Measurements from ENCODE around the gene ADGB. TPM values are rescaled to one million over a fixed set of nuclear protein-coding genes. Genes with fewer than 3 reads are reported as not detected.
"Not testable (repeated sequence)": the region's sequence is repeated elsewhere in the genome, so short reads cannot be mapped to it uniquely, and the experiment has no call there.

The ADGB gene
- total RNA-seq, 2 experiments from 2014 or later, result not detected

DNA sequence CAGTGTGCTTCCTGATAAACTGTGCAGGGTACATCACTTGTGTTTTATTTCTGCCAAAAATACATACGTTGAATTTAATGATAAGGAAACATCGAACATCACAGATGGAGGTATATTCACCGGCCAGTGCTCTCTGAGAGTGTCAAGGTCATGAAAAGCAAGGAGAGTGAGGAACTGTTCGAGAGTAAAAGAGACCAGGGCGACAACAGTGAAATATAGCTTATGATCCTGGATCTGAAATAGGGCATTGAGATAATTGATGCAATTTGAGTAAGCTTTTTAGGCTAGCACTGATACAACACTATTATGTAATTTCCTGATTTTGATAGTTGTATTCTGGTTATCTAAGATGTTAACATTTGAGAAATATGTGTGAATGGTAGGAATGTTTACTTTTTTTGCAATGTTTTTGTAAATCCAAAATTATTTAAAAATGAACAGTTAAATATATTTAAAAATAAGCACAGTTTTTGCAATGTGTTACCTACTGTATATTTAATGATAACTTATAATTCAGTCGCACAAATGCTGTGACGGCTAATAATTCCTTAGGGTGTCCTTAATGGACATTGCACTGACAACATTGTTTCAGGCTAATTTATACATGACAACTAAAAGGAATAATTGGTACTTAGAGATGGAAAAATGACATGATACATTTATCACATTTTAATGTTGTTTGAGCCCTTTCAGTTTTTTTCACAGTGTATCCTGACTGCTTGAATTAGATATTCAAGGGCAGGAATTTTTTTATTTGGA, 45.2 kb upstream of the ADGB start:
- Histone ChIP-seq H3K9me3 (ENCODE audit: control insufficient read depth in 1 of 2, insufficient read depth in 1 of 2, low read length in 2 of 2) (no peaks in the 10 kb centered on the region), H3K4me1 (ENCODE audit: insufficient read depth, low read length) (no peaks in the 10 kb centered on the region), H3K27me3 (ENCODE audit: control insufficient read depth in 1 of 2, insufficient read depth in 2 of 2, low read length in 2 of 2) (no peaks in the 10 kb centered on the region), H3K27ac (ENCODE audit: low read depth in 1 of 2, low read length in 2 of 2) (no peak overlapping the region), H3K36me3 (ENCODE audit: insufficient read depth, low read length) (no peaks in the 10 kb centered on the region), H3K4me3 (ENCODE audit: low read length) (no peak overlapping the region)
- intact Hi-C loops (cut with DNase I, micrococcal nuclease), result no loop called here
- CTCF ChIA-PET, result no interaction called here
- no peaks in the 10 kb centered on the region for H3K27me3 Mint-ChIP-seq
- H3K9me3 Mint-ChIP-seq, result no peaks in the 10 kb centered on the region
- no peak for DNase-seq
- TF ChIP-seq, protein P1, sequence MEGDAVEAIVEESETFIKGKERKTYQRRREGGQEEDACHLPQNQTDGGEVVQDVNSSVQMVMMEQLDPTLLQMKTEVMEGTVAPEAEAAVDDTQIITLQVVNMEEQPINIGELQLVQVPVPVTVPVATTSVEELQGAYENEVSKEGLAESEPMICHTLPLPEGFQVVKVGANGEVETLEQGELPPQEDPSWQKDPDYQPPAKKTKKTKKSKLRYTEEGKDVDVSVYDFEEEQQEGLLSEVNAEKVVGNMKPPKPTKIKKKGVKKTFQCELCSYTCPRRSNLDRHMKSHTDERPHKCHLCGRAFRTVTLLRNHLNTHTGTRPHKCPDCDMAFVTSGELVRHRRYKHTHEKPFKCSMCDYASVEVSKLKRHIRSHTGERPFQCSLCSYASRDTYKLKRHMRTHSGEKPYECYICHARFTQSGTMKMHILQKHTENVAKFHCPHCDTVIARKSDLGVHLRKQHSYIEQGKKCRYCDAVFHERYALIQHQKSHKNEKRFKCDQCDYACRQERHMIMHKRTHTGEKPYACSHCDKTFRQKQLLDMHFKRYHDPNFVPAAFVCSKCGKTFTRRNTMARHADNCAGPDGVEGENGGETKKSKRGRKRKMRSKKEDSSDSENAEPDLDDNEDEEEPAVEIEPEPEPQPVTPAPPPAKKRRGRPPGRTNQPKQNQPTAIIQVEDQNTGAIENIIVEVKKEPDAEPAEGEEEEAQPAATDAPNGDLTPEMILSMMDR (IDR thresholded peaks at IDR 0.05), result no peak
- no peak overlapping the region for H3K4me3 Mint-ChIP-seq
- POLR2A ChIA-PET, result no interaction called here
- H3K4me1 Mint-ChIP-seq (ENCODE audit: low read depth), result no peaks in the 10 kb centered on the region
- no peak for ATAC-seq (ENCODE audit: poor library complexity)
- no peaks in the 10 kb centered on the region for H3K36me3 Mint-ChIP-seq (ENCODE audit: low read depth)
- no peak overlapping the region for H3K27ac Mint-ChIP-seq

- TF ChIP-seq, protein P1 (IDR thresholded peaks at IDR 0.05), result no peak
- Histone ChIP-seq H3K4me1 (ENCODE audit: insufficient read depth, low read length) (no peaks in the 10 kb centered on the region), H3K9me3 (ENCODE audit: control insufficient read depth in 1 of 2, insufficient read depth in 1 of 2, low read length in 2 of 2) (no peaks in the 10 kb centered on the region), H3K27me3 (ENCODE audit: control insufficient read depth in 1 of 2, insufficient read depth in 2 of 2, low read length in 2 of 2) (no peaks in the 10 kb centered on the region), H3K4me3 (ENCODE audit: low read length) (no peak overlapping the region), H3K36me3 (ENCODE audit: insufficient read depth, low read length) (no peaks in the 10 kb centered on the region), H3K27ac (ENCODE audit: low read depth in 1 of 2, low read length in 2 of 2) (no peak overlapping the region)
- intact Hi-C loops (cut with DNase I, micrococcal nuclease), result no loop called here
- ChIA-PET POLR2A (no interaction called here), CTCF (no interaction called here)
- no peak for ATAC-seq (ENCODE audit: poor library complexity)
- no peaks in the 10 kb centered on the region for H3K4me1 Mint-ChIP-seq (ENCODE audit: low read depth)
- no peaks in the 10 kb centered on the region for H3K27me3 Mint-ChIP-seq
- DNase-seq, result no peak
- no peaks in the 10 kb centered on the region for H3K9me3 Mint-ChIP-seq
- H3K36me3 Mint-ChIP-seq (ENCODE audit: low read depth), result no peaks in the 10 kb centered on the region
- no peak overlapping the region for H3K27ac Mint-ChIP-seq
- no peak overlapping the region for H3K4me3 Mint-ChIP-seq
These were observed 38.2 kb upstream of the ADGB start for GRCh38 chr6:146560607-146561006.

- H3K36me3 Mint-ChIP-seq (ENCODE audit: low read depth); ATAC-seq (ENCODE audit: poor library complexity); H3K4me3 Mint-ChIP-seq; H3K4me1 Mint-ChIP-seq (ENCODE audit: low read depth); H3K9me3 Mint-ChIP-seq; H3K27me3 ChIP-seq (ENCODE audit: control insufficient read depth in 1 of 2, insufficient read depth in 2 of 2, low read length in 2 of 2); H3K36me3 ChIP-seq (ENCODE audit: insufficient read depth, low read length); POLR2A ChIA-PET; H3K27ac ChIP-seq (ENCODE audit: low read depth in 1 of 2, low read length in 2 of 2); H3K4me1 ChIP-seq (ENCODE audit: insufficient read depth, low read length); H3K27ac Mint-ChIP-seq; DNase-seq; CTCF ChIA-PET; H3K4me3 ChIP-seq (ENCODE audit: low read length); H3K27me3 Mint-ChIP-seq; intact Hi-C loops (cut with DNase I, micrococcal nuclease): not testable (repeated sequence)
- H3K9me3 ChIP-seq (ENCODE audit: control insufficient read depth in 1 of 2, insufficient read depth in 1 of 2, low read length in 2 of 2), result peaks cover 0 to 10% of the 10 kb centered on the region in 2 experiments
These were observed 32.1 kb upstream of the ADGB start for GRCh38 chr6:146566661-146567060.

DNA sequence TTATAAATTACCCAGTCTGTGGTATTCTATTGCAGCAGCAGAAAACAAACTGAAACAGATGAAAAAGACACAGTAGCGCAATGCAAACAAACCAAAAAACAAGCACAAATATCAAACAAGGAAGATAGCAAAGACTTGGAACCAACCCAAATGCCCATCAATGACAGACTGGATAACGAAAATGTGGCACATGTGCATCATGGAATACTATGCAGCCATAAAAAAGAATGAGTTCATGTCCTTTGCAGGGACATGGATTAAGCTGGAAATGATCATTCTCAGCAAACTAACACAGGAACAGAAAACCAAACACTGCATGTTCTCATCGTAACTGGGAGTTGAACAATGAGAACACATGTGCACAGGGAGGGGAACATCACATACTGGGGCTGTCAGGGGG, 30.2 kb upstream of the ADGB start:
- POLR2A ChIA-PET, result not testable (repeated sequence)

More for the DNA sequence above, 30.2 kb upstream of the ADGB start:
- H3K9me3 ChIP-seq (ENCODE audit: control insufficient read depth in 1 of 2, insufficient read depth in 1 of 2, low read length in 2 of 2), result peaks cover 0 to 10% of the 10 kb centered on the region in 2 experiments
- ATAC-seq (ENCODE audit: poor library complexity); H3K4me3 Mint-ChIP-seq; H3K27ac ChIP-seq (ENCODE audit: low read depth in 1 of 2, low read length in 2 of 2); H3K27ac Mint-ChIP-seq; H3K36me3 Mint-ChIP-seq (ENCODE audit: low read depth); H3K36me3 ChIP-seq (ENCODE audit: insufficient read depth, low read length); H3K27me3 Mint-ChIP-seq; H3K4me1 Mint-ChIP-seq (ENCODE audit: low read depth); H3K9me3 Mint-ChIP-seq; DNase-seq; H3K4me3 ChIP-seq (ENCODE audit: low read length); intact Hi-C loops (cut with DNase I, micrococcal nuclease); H3K4me1 ChIP-seq (ENCODE audit: insufficient read depth, low read length); CTCF ChIA-PET; H3K27me3 ChIP-seq (ENCODE audit: control insufficient read depth in 1 of 2, insufficient read depth in 2 of 2, low read length in 2 of 2): not testable (repeated sequence)
